BE2C (cell line): ENCODE results near the gene PCDHGA4.
A peak's percentile ranks its signal among the peaks of the same experiment; 100 is the strongest.
"Not testable (repeated sequence)": the region's sequence is repeated elsewhere in the genome, so short reads cannot be mapped to it uniquely, and the experiment has no call there.

Experiments
- DNase-seq: peaks from one replicate; pipeline ENCODE4 v3.0.0-alpha.2; 2020
- H3K27me3 ChIP-seq: fragments of 250-450 bp; sonication (Bioruptor Pico); 2 replicates; pipeline ENCODE4 v1.5.1; 2020; ENCODE audit warnings: mild to moderate bottlenecking
- H3K36me3 ChIP-seq: fragments of 250-450 bp; sonication (Bioruptor Pico); 2 replicates; pipeline ENCODE4 v1.5.1; 2020; ENCODE audit warnings: mild to moderate bottlenecking
- H3K4me1 ChIP-seq: fragments of 250-450 bp; sonication (Bioruptor Pico); 2 replicates; pipeline ENCODE4 v1.5.1; 2020
- H3K4me3 ChIP-seq: 2 replicates; pipeline ENCODE4 v1.5.1; 2011; ENCODE audit warnings: low read depth, low read length
- H3K9me3 ChIP-seq: fragments of 250-450 bp; sonication (Bioruptor Pico); 2 replicates; pipeline ENCODE4 v1.5.1; 2020
- TF ChIP-seq, protein P1 (sequence below): IDR thresholded peaks from 2 replicates; pipeline ENCODE4 v1.5.1; 2012; ENCODE audit warnings: mild to moderate bottlenecking, low read depth, low read length

PCDHGA4 gene

DNA sequence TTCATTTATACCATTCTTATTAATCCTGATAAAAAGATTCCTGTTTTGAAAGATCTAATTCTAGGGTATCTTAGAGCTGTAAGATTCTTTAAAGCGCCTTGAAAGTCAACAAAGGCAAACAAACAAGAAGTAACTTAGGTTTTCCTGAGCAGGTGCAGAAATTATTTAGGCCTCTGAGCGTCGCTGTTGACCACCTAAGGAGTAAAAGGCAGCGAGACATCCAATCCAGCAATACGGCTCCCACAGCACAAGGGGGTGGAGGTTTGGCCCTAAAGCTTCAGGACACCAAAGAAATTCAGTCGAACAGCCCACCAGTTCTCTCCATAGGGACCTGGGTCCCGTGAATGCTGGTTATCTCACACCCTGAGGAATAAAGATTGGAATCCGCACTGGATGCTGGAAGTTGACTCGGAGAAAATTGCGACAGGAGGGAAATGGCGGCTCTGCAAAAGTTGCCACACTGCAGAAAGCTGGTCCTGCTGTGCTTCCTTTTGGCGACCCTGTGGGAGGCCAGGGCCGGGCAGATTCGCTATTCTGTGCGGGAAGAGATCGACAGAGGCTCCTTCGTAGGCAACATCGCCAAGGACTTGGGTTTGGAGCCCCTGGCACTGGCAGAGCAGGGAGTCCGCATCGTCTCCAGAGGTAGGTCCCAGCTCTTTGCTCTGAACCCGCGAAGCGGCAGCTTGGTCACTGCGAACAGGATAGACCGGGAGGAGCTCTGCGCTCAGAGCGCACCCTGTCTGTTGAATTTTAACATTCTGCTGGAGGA lies 16.1 kb upstream of the PCDHGA4 start, which contains the start of gene PCDHGA2:
Gene PCDHGA2, plus strand, starts transcription at position 223 of the 769 bp plus-strand sequence.
- peaks cover under 1% of the 10 kb centered on the region for H3K9me3 ChIP-seq
- peak; percentile 52 for DNase-seq
- H3K4me1 ChIP-seq: no peaks in the 10 kb centered on the region; the same call in 1 of the 2 replicates
- H3K27me3 ChIP-seq: no peaks in the 10 kb centered on the region
- TF ChIP-seq, protein P1, sequence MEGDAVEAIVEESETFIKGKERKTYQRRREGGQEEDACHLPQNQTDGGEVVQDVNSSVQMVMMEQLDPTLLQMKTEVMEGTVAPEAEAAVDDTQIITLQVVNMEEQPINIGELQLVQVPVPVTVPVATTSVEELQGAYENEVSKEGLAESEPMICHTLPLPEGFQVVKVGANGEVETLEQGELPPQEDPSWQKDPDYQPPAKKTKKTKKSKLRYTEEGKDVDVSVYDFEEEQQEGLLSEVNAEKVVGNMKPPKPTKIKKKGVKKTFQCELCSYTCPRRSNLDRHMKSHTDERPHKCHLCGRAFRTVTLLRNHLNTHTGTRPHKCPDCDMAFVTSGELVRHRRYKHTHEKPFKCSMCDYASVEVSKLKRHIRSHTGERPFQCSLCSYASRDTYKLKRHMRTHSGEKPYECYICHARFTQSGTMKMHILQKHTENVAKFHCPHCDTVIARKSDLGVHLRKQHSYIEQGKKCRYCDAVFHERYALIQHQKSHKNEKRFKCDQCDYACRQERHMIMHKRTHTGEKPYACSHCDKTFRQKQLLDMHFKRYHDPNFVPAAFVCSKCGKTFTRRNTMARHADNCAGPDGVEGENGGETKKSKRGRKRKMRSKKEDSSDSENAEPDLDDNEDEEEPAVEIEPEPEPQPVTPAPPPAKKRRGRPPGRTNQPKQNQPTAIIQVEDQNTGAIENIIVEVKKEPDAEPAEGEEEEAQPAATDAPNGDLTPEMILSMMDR: peak; percentile 65
- H3K4me3 ChIP-seq: no peak within 1 kb of the TSS
- peaks cover under 1% of the 10 kb centered on the region; the same call in 1 of the 2 replicates for H3K36me3 ChIP-seq

DNA sequence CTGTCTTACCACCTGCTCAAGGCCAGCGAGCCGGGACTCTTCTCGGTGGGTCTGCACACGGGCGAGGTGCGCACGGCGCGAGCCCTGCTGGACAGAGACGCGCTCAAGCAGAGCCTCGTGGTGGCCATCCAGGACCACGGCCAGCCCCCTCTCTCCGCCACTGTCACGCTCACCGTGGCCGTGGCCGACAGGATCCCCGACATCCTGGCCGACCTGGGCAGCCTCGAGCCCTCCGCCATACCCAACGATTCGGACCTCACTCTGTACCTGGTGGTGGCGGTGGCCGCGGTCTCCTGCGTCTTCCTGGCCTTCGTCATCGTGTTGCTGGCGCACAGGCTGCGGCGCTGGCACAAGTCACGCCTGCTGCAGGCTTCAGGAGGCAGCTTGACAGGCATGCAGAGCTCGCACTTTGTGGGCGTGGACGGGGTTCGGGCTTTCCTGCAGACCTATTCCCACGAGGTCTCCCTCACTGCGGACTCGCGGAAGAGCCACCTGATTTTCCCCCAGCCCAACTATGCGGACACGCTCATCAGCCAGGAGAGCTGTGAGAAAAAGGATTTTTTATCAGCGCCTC lies 14.0 kb upstream of the PCDHGA4 start:
- H3K4me1 ChIP-seq, H3K36me3 ChIP-seq, H3K4me3 ChIP-seq, DNase-seq, H3K9me3 ChIP-seq, H3K27me3 ChIP-seq: not testable (repeated sequence)

DNA sequence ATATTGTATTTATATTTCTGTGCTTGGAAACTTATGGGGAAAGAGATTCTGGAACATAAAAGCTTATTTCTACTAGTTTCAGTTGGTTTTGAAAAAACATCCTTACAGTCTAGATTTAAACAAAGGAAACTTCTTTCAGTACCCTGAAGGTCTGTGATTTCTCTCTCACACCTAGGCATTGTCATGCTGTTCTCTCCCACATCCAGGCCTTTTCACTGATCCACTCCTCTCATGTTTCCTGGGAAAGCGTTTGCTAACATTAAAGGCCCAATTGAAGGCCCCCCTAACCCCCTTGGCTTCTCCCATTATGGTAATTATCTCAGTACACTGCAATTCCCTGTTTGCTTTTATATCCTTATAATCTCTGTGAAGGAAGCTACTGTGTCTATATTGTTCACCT lies 12.0 kb upstream of the PCDHGA4 start:
- TF ChIP-seq, protein P1: no peak
- Histone ChIP-seq H3K4me1 (no peaks in the 10 kb centered on the region; the same call in 1 of the 2 replicates), H3K27me3 (no peaks in the 10 kb centered on the region), H3K4me3 (no peak overlapping the region), H3K9me3 (peaks cover 4% of the 10 kb centered on the region), H3K36me3 (peaks cover 3% of the 10 kb centered on the region; the same call in 1 of the 2 replicates)
- no peak for DNase-seq

DNA sequence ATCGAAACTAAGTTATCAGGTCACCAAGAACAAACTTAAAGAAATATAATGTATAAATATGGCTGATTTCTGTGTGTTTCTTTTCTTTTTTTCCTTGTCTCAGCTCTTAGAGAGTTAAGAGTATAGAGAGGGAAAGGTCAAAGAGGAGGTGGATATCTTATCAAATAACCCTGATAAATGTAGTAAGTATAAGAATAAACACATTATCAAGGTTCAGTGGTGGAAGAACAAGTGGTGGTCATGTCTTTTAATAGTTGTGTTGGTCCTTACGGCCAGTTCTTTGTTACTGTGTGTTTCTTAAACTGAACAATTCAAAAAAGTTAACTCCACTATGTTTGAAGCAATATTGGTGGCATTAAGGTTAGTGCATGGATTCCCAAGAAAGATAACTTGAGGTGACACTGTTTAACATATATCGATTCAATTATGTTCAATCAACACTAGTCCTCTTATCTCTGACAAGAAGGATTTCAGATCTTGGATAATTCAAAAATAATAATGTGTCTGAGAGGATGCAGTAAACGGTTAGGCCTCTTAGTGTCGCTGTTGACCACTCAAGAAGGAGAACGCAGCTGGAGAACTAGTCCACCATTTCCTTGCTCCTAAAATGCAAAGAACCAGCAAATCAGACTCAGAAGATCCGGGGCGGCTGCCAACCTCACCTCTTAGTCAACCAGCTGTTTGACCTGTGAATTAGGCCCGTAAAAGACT lies 11.4 kb upstream of the PCDHGA4 start, which contains the start of gene PCDHGA3:
Gene PCDHGA3, plus strand, starts transcription at position 588 of the 711 bp plus-strand sequence. CDS start 205 bp downstream, outside the sequence.
- H3K4me1 ChIP-seq: no peaks in the 10 kb centered on the region; the same call in 1 of the 2 replicates
- H3K27me3 ChIP-seq: no peaks in the 10 kb centered on the region
- no peak within 1 kb of the TSS for H3K4me3 ChIP-seq
- peaks cover 4% of the 10 kb centered on the region for H3K9me3 ChIP-seq
- peak; percentile 41 for DNase-seq
- TF ChIP-seq, protein P1: peak; percentile 68
- H3K36me3 ChIP-seq: peaks cover 3% of the 10 kb centered on the region; the same call in 1 of the 2 replicates

DNA sequence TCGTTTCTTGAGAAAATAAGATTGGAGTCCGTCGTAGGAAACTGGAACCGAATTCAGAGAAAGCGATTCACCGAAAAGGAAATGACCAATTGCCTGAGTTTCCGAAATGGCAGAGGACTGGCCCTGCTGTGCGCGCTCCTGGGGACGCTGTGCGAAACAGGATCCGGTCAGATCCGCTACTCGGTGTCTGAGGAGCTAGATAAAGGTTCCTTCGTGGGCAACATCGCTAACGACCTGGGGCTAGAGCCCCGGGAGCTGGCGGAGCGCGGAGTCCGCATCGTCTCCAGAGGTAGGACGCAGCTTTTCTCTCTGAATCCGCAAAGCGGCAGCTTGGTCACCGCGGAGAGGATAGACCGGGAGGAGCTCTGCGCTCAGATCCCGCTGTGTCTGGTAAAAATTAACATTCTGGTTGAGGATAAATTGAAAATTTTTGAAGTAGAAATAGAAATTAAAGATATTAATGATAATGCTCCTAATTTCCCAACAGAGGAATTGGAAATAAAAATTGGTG lies 10.8 kb upstream of the PCDHGA4 start:
- peaks cover 4% of the 10 kb centered on the region for H3K9me3 ChIP-seq
- H3K36me3 ChIP-seq: peaks cover 3% of the 10 kb centered on the region; the same call in 1 of the 2 replicates
- H3K4me3 ChIP-seq: no peak overlapping the region
- TF ChIP-seq, protein P1: no peak
- DNase-seq: no peak
- no peaks in the 10 kb centered on the region; the same call in 1 of the 2 replicates for H3K4me1 ChIP-seq
- no peaks in the 10 kb centered on the region for H3K27me3 ChIP-seq

DNA sequence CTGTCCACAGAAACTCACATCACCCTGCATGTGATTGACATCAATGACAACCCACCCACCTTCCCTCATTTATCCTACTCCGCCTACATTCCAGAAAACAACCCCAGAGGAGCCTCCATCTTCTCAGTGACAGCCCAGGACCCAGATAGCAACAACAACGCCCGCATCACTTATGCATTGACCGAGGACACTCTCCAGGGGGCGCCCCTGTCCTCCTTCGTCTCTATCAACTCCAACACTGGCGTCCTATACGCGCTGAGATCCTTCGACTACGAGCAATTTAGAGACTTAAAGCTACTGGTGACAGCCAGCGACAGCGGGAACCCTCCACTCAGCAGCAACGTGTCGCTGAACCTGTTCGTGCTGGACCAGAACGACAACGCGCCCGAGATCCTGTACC lies 9.5 kb upstream of the PCDHGA4 start:
- Histone ChIP-seq H3K36me3 (peaks cover 3% of the 10 kb centered on the region; the same call in 1 of the 2 replicates), H3K4me3 (no peak overlapping the region), H3K27me3 (no peaks in the 10 kb centered on the region), H3K9me3 (peaks cover 4% of the 10 kb centered on the region), H3K4me1 (no peaks in the 10 kb centered on the region; the same call in 1 of the 2 replicates)
- no peak for DNase-seq
- TF ChIP-seq, protein P1: no peak

DNA sequence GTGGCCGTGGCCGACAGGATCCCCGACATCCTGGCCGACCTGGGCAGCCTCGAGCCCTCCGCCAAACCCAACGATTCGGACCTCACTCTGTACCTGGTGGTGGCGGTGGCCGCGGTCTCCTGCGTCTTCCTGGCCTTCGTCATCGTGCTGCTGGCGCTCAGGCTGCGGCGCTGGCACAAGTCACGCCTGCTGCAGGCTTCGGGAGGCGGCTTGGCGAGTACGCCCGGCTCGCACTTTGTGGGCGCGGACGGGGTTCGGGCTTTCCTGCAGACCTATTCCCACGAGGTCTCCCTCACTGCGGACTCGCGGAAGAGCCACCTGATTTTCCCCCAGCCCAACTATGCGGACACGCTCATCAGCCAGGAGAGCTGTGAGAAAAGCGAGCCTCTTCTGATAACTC lies 8.8 kb upstream of the PCDHGA4 start:
- H3K27me3 ChIP-seq, DNase-seq, H3K4me3 ChIP-seq, H3K4me1 ChIP-seq, H3K36me3 ChIP-seq, H3K9me3 ChIP-seq: not testable (repeated sequence)
